HCT116 (cell line): ENCODE measurements around the gene C9orf72. TPM values are rescaled to one million over a fixed set of nuclear protein-coding genes. Genes with fewer than 3 reads are reported as not detected.

Experiments
- ATAC-seq: fragments of 200-7000 bp; cut with Tn5 transposase; 2 replicates; pipeline ENCODE4 v1.9.1; 2020; ENCODE audit warnings: mild to moderate bottlenecking, moderate library complexity
- BruUV-seq: library from RNA; stranded (reverse); fragments of 400-500 nt; replicated peaks from 2 replicates; lab custom pipeline; 2021; lab: Mats Ljungman, UMichigan
- CTCF ChIA-PET: fragments of 300-600 bp; sonication (Branson Sonifier 250); formaldehyde crosslinking; loops from one replicate; lab custom pipeline; 2021; ENCODE audit warnings: antibody characterized with exemption; lab: Charles Lee
- POLR2A ChIA-PET: fragments of 300-600, 350-600 bp; sonication (Branson Sonifier 250); formaldehyde crosslinking; loops from one replicate; lab custom pipeline; 2021; ENCODE audit warnings: antibody characterized with exemption; lab: Charles Lee
- RAD21 ChIA-PET, 2 experiments: fragments of 300-600 bp; sonication (Branson Sonifier 250); formaldehyde crosslinking; loops; one replicate each; lab custom pipeline; 2023; ENCODE audit warnings: low total read pairs in 2 of 2; ENCODE audit not compliant: uncharacterized antibody in 2 of 2, unreplicated experiment in 2 of 2, low non-redundant PET in 1 of 2; lab: Charles Lee
- DNase-seq: peaks from one replicate; pipeline ENCODE4 v3.0.0-alpha.2; 2010; ENCODE audit warnings: low read depth, low spot score
- H2AFZ ChIP-seq: fragments of 200-600 bp; shearing (Covaris generic), sonication (generic); 2 replicates; pipeline ENCODE4 v1.6.1; 2017; ENCODE audit warnings: low read depth, mixed run types, mixed read lengths, antibody characterized with exemption, low read length; ENCODE audit not compliant: poor library complexity, severe bottlenecking
- H3K27ac ChIP-seq: 2 replicates; pipeline ENCODE4 v1.5.1; 2012; ENCODE audit warnings: low read depth, low read length
- H3K27me3 ChIP-seq: fragments of 200-600 bp; sonication (generic); 2 replicates; pipeline ENCODE4 v1.6.1; 2016; ENCODE audit warnings: mixed run types, low read length, mixed read lengths; ENCODE audit not compliant: insufficient read depth
- H3K36me3 ChIP-seq, 2 experiments: fragments of 200-500 bp in 1 of 2; fragments of 200-600 bp in 1 of 2; sonication (Bioruptor generic) in 1 of 2; sonication (generic) in 1 of 2; 2 replicates each; pipeline versions ENCODE4 v1.5.1 to v1.6.1; 2014 to 2016; ENCODE audit warnings: low read length in 2 of 2, inconsistent platforms in 1 of 2, mixed read lengths in 1 of 2, mixed run types in 1 of 2; ENCODE audit not compliant: insufficient read depth in 2 of 2, control insufficient read depth in 1 of 2
- H3K4me1 ChIP-seq, 2 experiments: fragments of 200-600 bp in 1 of 2; sonication (generic) in 1 of 2; 2 replicates each; pipeline versions ENCODE4 v1.5.1 to v1.6.1; 2012 to 2017; ENCODE audit warnings: low read length in 2 of 2, inconsistent platforms in 1 of 2, mild to moderate bottlenecking in 1 of 2, mixed read lengths in 1 of 2, mixed run types in 1 of 2, moderate library complexity in 1 of 2; ENCODE audit not compliant: insufficient read depth in 2 of 2, control insufficient read depth in 1 of 2
- H3K4me2 ChIP-seq: fragments of 200-600 bp; sonication (generic); 2 replicates; pipeline ENCODE4 v1.6.1; 2017; ENCODE audit warnings: mixed run types, low read length, mixed read lengths
- H3K4me3 ChIP-seq, 2 experiments: fragments of 200-600 bp in 1 of 2; sonication (generic) in 1 of 2; replicated peaks in 1 of 2; 2 replicates each; pipeline ENCODE4 v1.5.1; 2011 to 2016; ENCODE audit warnings: low read length in 2 of 2, control low read depth in 1 of 2, low read depth in 1 of 2, mild to moderate bottlenecking in 1 of 2, mixed read lengths in 1 of 2, mixed run types in 1 of 2
- H3K79me2 ChIP-seq: fragments of 200-600 bp; sonication (generic); 2 replicates; pipeline ENCODE4 v1.6.1; 2017; ENCODE audit warnings: mild to moderate bottlenecking, mixed run types, low read length, moderate library complexity, mixed read lengths; ENCODE audit not compliant: insufficient read depth
- H3K9ac ChIP-seq: fragments of 200-600 bp; sonication (generic); 2 replicates; pipeline ENCODE4 v1.6.1; 2016; ENCODE audit warnings: low read length, mixed read lengths
- H3K9me2 ChIP-seq: fragments of 200-600 bp; sonication (generic), shearing (Covaris generic); 2 replicates; pipeline ENCODE4 v1.6.1; 2017; ENCODE audit warnings: mixed run types, mild to moderate bottlenecking, moderate library complexity; ENCODE audit not compliant: insufficient read depth
- H3K9me3 ChIP-seq, 2 experiments: fragments of 200-500 bp in 1 of 2; fragments of 200-600 bp in 1 of 2; sonication (Bioruptor generic) in 1 of 2; sonication (generic) in 1 of 2; 2 replicates each; pipeline ENCODE4 v1.6.1; 2014 to 2017; ENCODE audit warnings: low read length in 2 of 2, mixed read lengths in 2 of 2, inconsistent platforms in 1 of 2, low read depth in 1 of 2, mild to moderate bottlenecking in 1 of 2, mixed run types in 1 of 2, moderate library complexity in 1 of 2; ENCODE audit not compliant: control insufficient read depth in 1 of 2, insufficient read depth in 1 of 2
- H4K20me1 ChIP-seq: fragments of 200-600 bp; sonication (generic), shearing (Covaris generic); 2 replicates; pipeline ENCODE4 v1.6.1; 2017; ENCODE audit warnings: mixed run types, mild to moderate bottlenecking, moderate library complexity; ENCODE audit not compliant: insufficient read depth
- CBX3 ChIP-seq: IDR thresholded peaks from 2 replicates; pipeline ENCODE4 v1.6.1; 2012; ENCODE audit warnings: low read depth
- CEBPB ChIP-seq: IDR thresholded peaks from 2 replicates; pipeline ENCODE4 v1.6.1; 2012; ENCODE audit warnings: low read depth
- EGR1 ChIP-seq: IDR thresholded peaks from 2 replicates; pipeline ENCODE4 v1.6.1; 2012; ENCODE audit warnings: low read depth
- ELF1 ChIP-seq: IDR thresholded peaks from 2 replicates; pipeline ENCODE4 v1.6.1; 2012; ENCODE audit warnings: low read depth, borderline replicate concordance
- EZH2 ChIP-seq: fragments of 200-600 bp; sonication (generic); IDR thresholded peaks from 2 replicates; pipeline ENCODE4 v1.6.1; 2017; ENCODE audit warnings: antibody characterized with exemption, mixed run types
- FOSL1 ChIP-seq: IDR thresholded peaks from 2 replicates; pipeline ENCODE4 v1.6.1; 2012; ENCODE audit warnings: low read depth
- MAX ChIP-seq: IDR thresholded peaks from 2 replicates; pipeline ENCODE4 v1.6.1; 2012
- POLR2A ChIP-seq: IDR thresholded peaks from 2 replicates; pipeline ENCODE4 v1.7.0; 2011; ENCODE audit warnings: borderline replicate concordance; ENCODE audit not compliant: insufficient read depth, insufficient read length; ENCODE audit errors: extremely low read depth
- POLR2AphosphoS5 ChIP-seq: IDR thresholded peaks from 2 replicates; pipeline ENCODE4 v1.6.1; 2011; ENCODE audit warnings: mild to moderate bottlenecking, low read depth, low read length, moderate library complexity
- RAD21 ChIP-seq: IDR thresholded peaks from 2 replicates; pipeline ENCODE4 v1.6.1; 2012; ENCODE audit warnings: low read depth, mild to moderate bottlenecking
- SIN3A ChIP-seq: IDR thresholded peaks from 2 replicates; pipeline ENCODE4 v1.6.1; 2012; ENCODE audit warnings: low read depth
- SP1 ChIP-seq: IDR thresholded peaks from 2 replicates; pipeline ENCODE4 v1.6.1; 2012; ENCODE audit warnings: low read depth
- SRF ChIP-seq: IDR thresholded peaks from 2 replicates; pipeline ENCODE4 v1.6.1; 2012; ENCODE audit warnings: low read depth
- YY1 ChIP-seq: IDR thresholded peaks from 2 replicates; pipeline ENCODE4 v1.6.1; 2011; ENCODE audit warnings: low read length, low read depth, moderate library complexity, mild to moderate bottlenecking; ENCODE audit not compliant: insufficient replicate concordance; ENCODE audit errors: extremely low read depth
- ZFX ChIP-seq: fragments of 450-650 bp; IDR thresholded peaks from 2 replicates; pipeline ENCODE4 v1.6.1; 2017
- ZNF274 ChIP-seq: fragments of 200-500 bp; sonication (Bioruptor generic); IDR thresholded peaks from 2 replicates; pipeline ENCODE4 v1.6.1; 2014; ENCODE audit warnings: mild to moderate bottlenecking, low read depth, low read length, inconsistent platforms
- intact Hi-C: fragments of 100-400 bp; cut with micrococcal nuclease; formaldehyde crosslinking; loops from 2 replicates; pipeline ENCODE4 v1.10.0; 2022
- total RNA-seq: library from RNA; stranded (reverse); gene quantifications from one replicate; pipeline ENCODE4 v1.2.1, GENCODE V29; 2021; ENCODE audit not compliant: unreplicated experiment
- TF ChIP-seq, protein P1 (sequence below), 3 experiments: fragments of 200-600 bp in 1 of 3; sonication (generic) in 1 of 3; IDR thresholded peaks in 2 of 3; conservative IDR thresholded peaks in 1 of 3; 2 replicates each; pipeline ENCODE4 v1.5.1; 2012 to 2017; ENCODE audit warnings: low read depth in 2 of 3, low read length in 2 of 3, antibody characterized with exemption in 1 of 3, borderline replicate concordance in 1 of 3, control low read depth in 1 of 3, mild to moderate bottlenecking in 1 of 3, mixed read lengths in 1 of 3, mixed run types in 1 of 3, moderate library complexity in 1 of 3; ENCODE audit not compliant: insufficient read depth in 1 of 3
- TF ChIP-seq, protein P2 (sequence below): IDR thresholded peaks from 2 replicates; pipeline ENCODE4 v1.6.1; 2012; ENCODE audit warnings: low read depth
- TF ChIP-seq, protein P3 (sequence below): IDR thresholded peaks from 2 replicates; pipeline ENCODE4 v1.6.1; 2012
- TF ChIP-seq, protein P4 (sequence below): IDR thresholded peaks from 2 replicates; pipeline ENCODE4 v1.6.1; 2011; ENCODE audit warnings: mild to moderate bottlenecking, low read length, moderate library complexity; ENCODE audit not compliant: insufficient replicate concordance; ENCODE audit errors: extremely low read depth

The C9orf72 gene
- total RNA-seq, 1 experiment from 2014 or later: 12.0 TPM

DNA sequence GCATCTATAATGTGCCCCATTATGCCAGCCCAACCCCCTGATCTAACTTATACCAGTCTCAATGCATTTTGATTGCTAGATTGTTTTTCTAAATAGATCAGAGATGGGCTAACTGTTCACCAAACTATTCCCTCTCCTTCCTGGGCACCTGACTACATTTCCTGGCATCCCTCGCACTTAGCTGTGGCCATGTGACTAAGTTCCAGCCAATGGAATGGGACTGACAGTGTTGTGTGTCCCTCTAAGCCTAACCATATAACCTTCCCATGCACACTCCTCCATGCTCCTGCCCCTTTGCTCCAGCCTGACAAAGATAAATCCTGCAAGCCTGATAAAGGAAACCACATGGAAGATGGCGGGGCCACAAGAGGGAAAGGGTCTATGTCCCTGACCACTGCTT lies 61.5 kb downstream of the C9orf72 start (continued):
- TF ChIP-seq ELF1 (no peak), SRF (no peak), EGR1 (no peak)
- TF ChIP-seq, protein P1, sequence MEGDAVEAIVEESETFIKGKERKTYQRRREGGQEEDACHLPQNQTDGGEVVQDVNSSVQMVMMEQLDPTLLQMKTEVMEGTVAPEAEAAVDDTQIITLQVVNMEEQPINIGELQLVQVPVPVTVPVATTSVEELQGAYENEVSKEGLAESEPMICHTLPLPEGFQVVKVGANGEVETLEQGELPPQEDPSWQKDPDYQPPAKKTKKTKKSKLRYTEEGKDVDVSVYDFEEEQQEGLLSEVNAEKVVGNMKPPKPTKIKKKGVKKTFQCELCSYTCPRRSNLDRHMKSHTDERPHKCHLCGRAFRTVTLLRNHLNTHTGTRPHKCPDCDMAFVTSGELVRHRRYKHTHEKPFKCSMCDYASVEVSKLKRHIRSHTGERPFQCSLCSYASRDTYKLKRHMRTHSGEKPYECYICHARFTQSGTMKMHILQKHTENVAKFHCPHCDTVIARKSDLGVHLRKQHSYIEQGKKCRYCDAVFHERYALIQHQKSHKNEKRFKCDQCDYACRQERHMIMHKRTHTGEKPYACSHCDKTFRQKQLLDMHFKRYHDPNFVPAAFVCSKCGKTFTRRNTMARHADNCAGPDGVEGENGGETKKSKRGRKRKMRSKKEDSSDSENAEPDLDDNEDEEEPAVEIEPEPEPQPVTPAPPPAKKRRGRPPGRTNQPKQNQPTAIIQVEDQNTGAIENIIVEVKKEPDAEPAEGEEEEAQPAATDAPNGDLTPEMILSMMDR (IDR thresholded peaks at IDR 0.05 in 2 of 3, conservative IDR thresholded peaks at IDR 0.05 in 1 of 3; ENCODE audit: borderline replicate concordance in 1 of 3, insufficient read depth in 1 of 3, low read depth in 2 of 3, low read length in 2 of 3): no peak

GRCh38 chr9:27510780-27511179 lies 62.5 kb downstream of the C9orf72 start:
- Histone ChIP-seq H4K20me1 (no peaks in the 10 kb centered on the region), H3K9me3 (no peaks in the 10 kb centered on the region), H3K27ac (no peak overlapping the region), H3K36me3 (no peaks in the 10 kb centered on the region), H3K9me2 (no peaks in the 10 kb centered on the region), H3K4me2 (no peak overlapping the region), H3K27me3 (peaks cover 5% of the 10 kb centered on the region; the same call in 1 of the 2 replicates), H3K9ac (no peak overlapping the region), H2AFZ (no peak overlapping the region), H3K4me1 (no peaks in the 10 kb centered on the region), H3K79me2 (no peaks in the 10 kb centered on the region), H3K4me3 (no peak overlapping the region)
- ChIA-PET CTCF (no interaction called here), POLR2A (no interaction called here), RAD21 (no interaction called here)
- no peak for ATAC-seq
- DNase-seq: no peak
- BruUV-seq: no TSS peak
- intact Hi-C loops: no loop called here
- TF ChIP-seq, protein P2, sequence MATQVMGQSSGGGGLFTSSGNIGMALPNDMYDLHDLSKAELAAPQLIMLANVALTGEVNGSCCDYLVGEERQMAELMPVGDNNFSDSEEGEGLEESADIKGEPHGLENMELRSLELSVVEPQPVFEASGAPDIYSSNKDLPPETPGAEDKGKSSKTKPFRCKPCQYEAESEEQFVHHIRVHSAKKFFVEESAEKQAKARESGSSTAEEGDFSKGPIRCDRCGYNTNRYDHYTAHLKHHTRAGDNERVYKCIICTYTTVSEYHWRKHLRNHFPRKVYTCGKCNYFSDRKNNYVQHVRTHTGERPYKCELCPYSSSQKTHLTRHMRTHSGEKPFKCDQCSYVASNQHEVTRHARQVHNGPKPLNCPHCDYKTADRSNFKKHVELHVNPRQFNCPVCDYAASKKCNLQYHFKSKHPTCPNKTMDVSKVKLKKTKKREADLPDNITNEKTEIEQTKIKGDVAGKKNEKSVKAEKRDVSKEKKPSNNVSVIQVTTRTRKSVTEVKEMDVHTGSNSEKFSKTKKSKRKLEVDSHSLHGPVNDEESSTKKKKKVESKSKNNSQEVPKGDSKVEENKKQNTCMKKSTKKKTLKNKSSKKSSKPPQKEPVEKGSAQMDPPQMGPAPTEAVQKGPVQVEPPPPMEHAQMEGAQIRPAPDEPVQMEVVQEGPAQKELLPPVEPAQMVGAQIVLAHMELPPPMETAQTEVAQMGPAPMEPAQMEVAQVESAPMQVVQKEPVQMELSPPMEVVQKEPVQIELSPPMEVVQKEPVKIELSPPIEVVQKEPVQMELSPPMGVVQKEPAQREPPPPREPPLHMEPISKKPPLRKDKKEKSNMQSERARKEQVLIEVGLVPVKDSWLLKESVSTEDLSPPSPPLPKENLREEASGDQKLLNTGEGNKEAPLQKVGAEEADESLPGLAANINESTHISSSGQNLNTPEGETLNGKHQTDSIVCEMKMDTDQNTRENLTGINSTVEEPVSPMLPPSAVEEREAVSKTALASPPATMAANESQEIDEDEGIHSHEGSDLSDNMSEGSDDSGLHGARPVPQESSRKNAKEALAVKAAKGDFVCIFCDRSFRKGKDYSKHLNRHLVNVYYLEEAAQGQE: no peak
- TF ChIP-seq RAD21 (no peak), ZFX (no peak), SIN3A (no peak), MAX (no peak), POLR2A (no peak), FOSL1 (no peak), ELF1 (no peak), CBX3 (no peak), CEBPB (no peak), YY1 (no peak), ZNF274 (no peak), SP1 (no peak), SRF (no peak), POLR2AphosphoS5 (no peak), EZH2 (no peak)
- TF ChIP-seq, protein P3, sequence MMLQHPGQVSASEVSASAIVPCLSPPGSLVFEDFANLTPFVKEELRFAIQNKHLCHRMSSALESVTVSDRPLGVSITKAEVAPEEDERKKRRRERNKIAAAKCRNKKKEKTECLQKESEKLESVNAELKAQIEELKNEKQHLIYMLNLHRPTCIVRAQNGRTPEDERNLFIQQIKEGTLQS: no peak
- TF ChIP-seq, protein P4, sequence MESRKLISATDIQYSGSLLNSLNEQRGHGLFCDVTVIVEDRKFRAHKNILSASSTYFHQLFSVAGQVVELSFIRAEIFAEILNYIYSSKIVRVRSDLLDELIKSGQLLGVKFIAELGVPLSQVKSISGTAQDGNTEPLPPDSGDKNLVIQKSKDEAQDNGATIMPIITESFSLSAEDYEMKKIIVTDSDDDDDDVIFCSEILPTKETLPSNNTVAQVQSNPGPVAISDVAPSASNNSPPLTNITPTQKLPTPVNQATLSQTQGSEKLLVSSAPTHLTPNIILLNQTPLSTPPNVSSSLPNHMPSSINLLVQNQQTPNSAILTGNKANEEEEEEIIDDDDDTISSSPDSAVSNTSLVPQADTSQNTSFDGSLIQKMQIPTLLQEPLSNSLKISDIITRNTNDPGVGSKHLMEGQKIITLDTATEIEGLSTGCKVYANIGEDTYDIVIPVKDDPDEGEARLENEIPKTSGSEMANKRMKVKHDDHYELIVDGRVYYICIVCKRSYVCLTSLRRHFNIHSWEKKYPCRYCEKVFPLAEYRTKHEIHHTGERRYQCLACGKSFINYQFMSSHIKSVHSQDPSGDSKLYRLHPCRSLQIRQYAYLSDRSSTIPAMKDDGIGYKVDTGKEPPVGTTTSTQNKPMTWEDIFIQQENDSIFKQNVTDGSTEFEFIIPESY: no peak
